Skeletal muscle tissue (tissue), 4 donors: ENCODE measurements around the gene OR51E1. TPM values are rescaled to one million over a fixed set of nuclear protein-coding genes. Genes with fewer than 3 reads are reported as not detected.

Source experiments
- H3K27ac ChIP-seq: one replicate; pipeline ENCODE4 v1.7.0; 2013; ENCODE audit warnings: mild to moderate bottlenecking, low read depth, low read length, inconsistent platforms
- H3K27me3 ChIP-seq, 3 donors: one replicate each; pipeline ENCODE4 v1.7.0; 2013; ENCODE audit warnings: low read length in 3 of 3; ENCODE audit not compliant: control insufficient read depth in 3 of 3, insufficient read depth in 3 of 3
- H3K36me3 ChIP-seq, 3 donors: one replicate each; pipeline ENCODE4 v1.7.0; 2013; ENCODE audit warnings: low read length in 3 of 3; ENCODE audit not compliant: control insufficient read depth in 3 of 3, insufficient read depth in 3 of 3
- H3K4me1 ChIP-seq, 3 donors: one replicate each; pipeline ENCODE4 v1.7.0; 2013; ENCODE audit warnings: low read length in 3 of 3, mild to moderate bottlenecking in 3 of 3; ENCODE audit not compliant: control insufficient read depth in 3 of 3, insufficient read depth in 3 of 3
- H3K4me3 ChIP-seq, 3 donors: one replicate each; pipeline ENCODE4 v1.7.0; 2013; ENCODE audit warnings: low read length in 3 of 3
- H3K9ac ChIP-seq, 3 donors: one replicate each; pipeline ENCODE4 v1.7.0; 2013; ENCODE audit warnings: low read length in 3 of 3, mild to moderate bottlenecking in 3 of 3, moderate library complexity in 2 of 3, low read depth in 1 of 3
- H3K9me3 ChIP-seq, 3 donors: one replicate each; pipeline ENCODE4 v1.7.0; 2013; ENCODE audit warnings: low read length in 3 of 3; ENCODE audit not compliant: control insufficient read depth in 3 of 3
- total RNA-seq: library from RNA; depleted of rRNA; stranded (reverse); fragments of >200 nt; gene quantifications from one replicate; pipeline ENCODE4 v1.2.3, GENCODE V29; 2014
- donor health status: Osteomylitis.

OR51E1 gene
- total RNA-seq, 1 donor from 2014 or later: 4.2 TPM

- Histone ChIP-seq H3K27me3 (no peaks in the 10 kb centered on the region), H3K27ac (no peak overlapping the region), H3K4me3 (no peak overlapping the region), H3K36me3 (no peaks in the 10 kb centered on the region), H3K4me1 (no peaks in the 10 kb centered on the region), H3K9ac (no peak overlapping the region), H3K9me3 (peaks cover 0 to 2% (median 0%) of the 10 kb centered on the region in 3 donors)
These were observed 24.3 kb upstream of the OR51E1 start for GRCh38 chr11:4619514-4619913.

- no peak overlapping the region for H3K4me3 ChIP-seq
- no peaks in the 10 kb centered on the region for H3K27me3 ChIP-seq
- H3K9me3 ChIP-seq: peaks cover 0 to 11% (median 0%) of the 10 kb centered on the region in 3 donors
- H3K9ac ChIP-seq: no peak overlapping the region
- no peaks in the 10 kb centered on the region for H3K4me1 ChIP-seq
- H3K36me3 ChIP-seq: no peaks in the 10 kb centered on the region
- H3K27ac ChIP-seq: no peak overlapping the region
These were observed 17.3 kb upstream of the OR51E1 start for GRCh38 chr11:4626207-4627099.

- Histone ChIP-seq H3K4me1 (peaks cover 0 to 5% (median 0%) of the 10 kb centered on the region in 3 donors), H3K9ac (no peak overlapping the region), H3K4me3 (no peak overlapping the region), H3K36me3 (no peaks in the 10 kb centered on the region), H3K27me3 (no peaks in the 10 kb centered on the region), H3K9me3 (no peaks in the 10 kb centered on the region), H3K27ac (no peak overlapping the region)
These were observed 7.6 kb upstream of the OR51E1 start for GRCh38 chr11:4636136-4636535.

- H3K27ac ChIP-seq: no peak within 1 kb of the TSS
- H3K9ac ChIP-seq: peak within 1 kb of the TSS in 2 of 3 donors; percentile 44 to 47
- no peaks in the 10 kb centered on the region for H3K9me3 ChIP-seq
- H3K27me3 ChIP-seq: no peaks in the 10 kb centered on the region
- H3K36me3 ChIP-seq: no peaks in the 10 kb centered on the region
- H3K4me1 ChIP-seq: peaks cover 0 to 5% (median 3%) of the 10 kb centered on the region in 3 donors
- H3K4me3 ChIP-seq: peak within 1 kb of the TSS; percentile 48 to 73 (median 68)
These were observed 6.7 kb upstream of the OR51E1 start, which contains the start of gene OR51D1 for GRCh38 chr11:4636962-4637661. TSS of gene OR51D1 (plus strand) at chr11:4637477. CDS start at chr11:4639791, 2,314 bp downstream.

GRCh38 chr11:4637662-4638047 lies 6.1 kb upstream of the OR51E1 start:
- H3K4me1 ChIP-seq: peaks cover 0 to 5% (median 5%) of the 10 kb centered on the region in 3 donors
- no peak overlapping the region for H3K9ac ChIP-seq
- no peaks in the 10 kb centered on the region for H3K27me3 ChIP-seq
- peak overlapping the region in 1 of 3 donors; percentile 68 for H3K4me3 ChIP-seq
- no peak overlapping the region for H3K27ac ChIP-seq
- H3K9me3 ChIP-seq: no peaks in the 10 kb centered on the region
- H3K36me3 ChIP-seq: no peaks in the 10 kb centered on the region

GRCh38 chr11:4639931-4640330 lies 3.9 kb upstream of the OR51E1 start:
- Histone ChIP-seq H3K9me3 (no peaks in the 10 kb centered on the region), H3K4me3 (no peak overlapping the region), H3K4me1 (peaks cover 7 to 12% (median 8%) of the 10 kb centered on the region in 3 donors), H3K36me3 (no peaks in the 10 kb centered on the region), H3K27me3 (no peaks in the 10 kb centered on the region), H3K27ac (no peak overlapping the region), H3K9ac (no peak overlapping the region)

- H3K4me3 ChIP-seq: no peak overlapping the region
- peaks cover 18 to 26% (median 23%) of the 10 kb centered on the region in 3 donors for H3K4me1 ChIP-seq
- H3K9me3 ChIP-seq: no peaks in the 10 kb centered on the region
- H3K27me3 ChIP-seq: no peaks in the 10 kb centered on the region
- no peak overlapping the region for H3K27ac ChIP-seq
- H3K36me3 ChIP-seq: no peaks in the 10 kb centered on the region
- no peak overlapping the region for H3K9ac ChIP-seq
These were observed 2.3 kb upstream of the OR51E1 start for GRCh38 chr11:4641501-4641900.

GRCh38 chr11:4642043-4642442 lies 1.7 kb upstream of the OR51E1 start:
- Histone ChIP-seq H3K9me3 (no peaks in the 10 kb centered on the region), H3K27ac (no peak overlapping the region), H3K4me1 (peaks cover 20 to 29% (median 26%) of the 10 kb centered on the region in 3 donors), H3K36me3 (no peaks in the 10 kb centered on the region), H3K4me3 (no peak overlapping the region), H3K27me3 (no peaks in the 10 kb centered on the region), H3K9ac (no peak overlapping the region)

- Histone ChIP-seq H3K27ac (no peak overlapping the region), H3K9ac (no peak overlapping the region), H3K9me3 (no peaks in the 10 kb centered on the region), H3K4me3 (peak overlapping the region in 1 of 3 donors; percentile 66), H3K27me3 (no peaks in the 10 kb centered on the region), H3K36me3 (no peaks in the 10 kb centered on the region), H3K4me1 (peaks cover 20 to 34% (median 28%) of the 10 kb centered on the region in 3 donors)
These were observed 706 bp upstream of the OR51E1 start for GRCh38 chr11:4643076-4643475.

- H3K4me1 ChIP-seq: peaks cover 20 to 34% (median 28%) of the 10 kb centered on the region in 3 donors
These were observed 451 bp downstream of the OR51E1 start for GRCh38 chr11:4644233-4644632.

More at GRCh38 chr11:4644233-4644632, 451 bp downstream of the OR51E1 start:
- no peaks in the 10 kb centered on the region for H3K36me3 ChIP-seq
- H3K9me3 ChIP-seq: no peaks in the 10 kb centered on the region
- peak overlapping the region in 1 of 3 donors; percentile 16 for H3K9ac ChIP-seq
- H3K4me3 ChIP-seq: peak overlapping the region; percentile 44 to 66 (median 61)
- no peaks in the 10 kb centered on the region for H3K27me3 ChIP-seq
- no peak overlapping the region for H3K27ac ChIP-seq
